Esophagus muscularis mucosa (tissue), 4 donors: ENCODE measurements around the gene SLC6A9. TPM values are rescaled to one million over a fixed set of nuclear protein-coding genes. Genes with fewer than 3 reads are reported as not detected.

Experiments
- DNase-seq: peaks from one replicate; pipeline ENCODE4 v3.0.0-alpha.2; 2017; ENCODE audit errors: extremely low spot score
- H3K27ac ChIP-seq, 4 donors: fragments of 200-600 bp; sonication (generic); replicated peaks in 1 of 4; 1 replicate in 3 of 4; 2 replicates in 1 of 4; pipeline ENCODE4 v1.5.1; 2016 to 2019; ENCODE audit warnings: mild to moderate bottlenecking in 1 of 4
- H3K27me3 ChIP-seq, 4 donors: fragments of 200-600 bp; sonication (generic); one replicate each; pipeline versions ENCODE4 v1.5.1 to v1.6.0; 2016 to 2019
- H3K36me3 ChIP-seq, 4 donors: fragments of 200-600 bp; sonication (generic); one replicate each; pipeline ENCODE4 v1.5.1; 2016 to 2019
- H3K4me1 ChIP-seq, 4 donors: fragments of 200-600 bp; sonication (generic); one replicate each; pipeline ENCODE4 v1.5.1; 2016 to 2019
- H3K4me3 ChIP-seq, 4 donors: fragments of 200-600 bp; sonication (generic); 1 replicate in 2 of 4; 2 replicates in 2 of 4; pipeline ENCODE4 v1.5.1; 2016 to 2019; ENCODE audit warnings: mild to moderate bottlenecking in 4 of 4, moderate library complexity in 1 of 4
- H3K9me3 ChIP-seq, 4 donors: fragments of 200-600 bp; sonication (generic); 1 replicate in 3 of 4; 2 replicates in 1 of 4; pipeline ENCODE4 v1.5.1; 2016 to 2019
- CTCF ChIP-seq, 3 experiments: fragments of 200-600 bp in 2 of 3; fragments of 450-650 bp in 1 of 3; sonication (generic) in 2 of 3; IDR thresholded peaks; one replicate each; pipeline ENCODE4 v1.5.1; 2017 to 2019; ENCODE audit warnings: antibody characterized with exemption in 3 of 3, mild to moderate bottlenecking in 2 of 3, moderate library complexity in 1 of 3
- EP300 ChIP-seq: sonication (generic); formaldehyde crosslinking; IDR thresholded peaks from one replicate; pipeline ENCODE4 v1.6.1; 2017; ENCODE audit warnings: antibody characterized with exemption
- POLR2A ChIP-seq: fragments of 450-650 bp; IDR thresholded peaks from one replicate; pipeline ENCODE4 v1.6.1; 2017; ENCODE audit warnings: antibody characterized with exemption, moderate library complexity, mild to moderate bottlenecking, low read depth
- POLR2AphosphoS5 ChIP-seq, 2 donors: sonication (generic); formaldehyde crosslinking; IDR thresholded peaks; one replicate each; pipeline ENCODE4 v1.6.1; 2017; ENCODE audit warnings: antibody characterized with exemption in 2 of 2
- WGBS: methylation state at CpG from one replicate; pipeline ENCODE4 v1.1.5; 2018; 5-methylcytosine and 5-hydroxymethylcytosine counted together
- intact Hi-C: fragments of 100-400 bp; cut with DNase I; formaldehyde crosslinking; loops from one replicate; pipeline ENCODE4 v1.15.1; 2023
- total RNA-seq, 4 donors: library from RNA; depleted of rRNA; stranded (reverse); fragments of >200 nt; gene quantifications; one replicate each; pipeline versions ENCODE4 v1.1.0 to v1.2.1, GENCODE V29; 2016

Gene SLC6A9
- total RNA-seq, 4 donors from 2014 or later: 5.2 to 17.9 (median 7.8) TPM

DNA sequence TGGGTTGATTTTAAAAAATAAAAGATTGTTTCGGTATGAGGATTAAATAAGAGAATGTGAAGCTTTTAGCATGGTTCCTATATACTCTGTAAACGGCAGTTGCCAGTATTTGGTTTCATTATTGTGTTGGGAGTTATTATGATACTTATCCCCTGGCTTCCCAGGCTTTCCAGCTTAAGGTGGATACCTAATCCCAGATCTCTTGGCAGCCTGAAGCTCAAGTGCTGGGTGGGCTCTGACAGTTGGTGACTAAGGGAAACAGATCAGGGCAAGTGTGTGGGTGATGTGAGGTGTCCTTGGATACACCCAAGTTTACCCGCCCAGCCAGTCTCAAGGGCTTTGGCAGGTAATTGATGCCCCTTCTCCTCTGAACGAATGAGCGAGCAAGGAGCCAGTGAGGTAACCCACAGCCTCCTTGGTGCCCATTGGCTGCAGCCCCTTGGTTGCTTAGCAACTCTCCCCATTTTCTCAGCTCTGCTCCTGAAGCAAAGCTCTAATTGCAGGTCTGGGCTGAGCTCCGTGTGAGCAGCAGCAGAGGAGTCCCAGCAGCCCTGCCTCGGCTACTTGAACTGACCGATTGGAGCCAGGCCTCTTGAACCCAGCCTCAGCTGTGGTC, 78.4 kb downstream of the SLC6A9 start:
- Histone ChIP-seq H3K4me1 (peaks cover 13 to 47% (median 23%) of the 10 kb centered on the region in 4 donors), H3K27me3 (no peaks in the 10 kb centered on the region), H3K36me3 (peaks cover 17 to 42% (median 36%) of the 10 kb centered on the region in 4 donors), H3K4me3 (no peak overlapping the region), H3K9me3 (no peaks in the 10 kb centered on the region), H3K27ac (no peak overlapping the region)
- intact Hi-C loops: no loop called here
- TF ChIP-seq EP300 (no peak), CTCF (IDR thresholded peaks at IDR 0.05) (no peak), POLR2A (no peak), POLR2AphosphoS5 (IDR thresholded peaks at IDR 0.05) (no peak)
- WGBS: 69% methylated on average over 8 of the region's 8 CpGs
- no peak for DNase-seq

GRCh38 chr1:43951021-43951985, 80.0 kb downstream of the SLC6A9 start:
- peaks cover 21 to 54% (median 32%) of the 10 kb centered on the region in 4 donors for H3K4me1 ChIP-seq
- peaks cover 4 to 27% (median 21%) of the 10 kb centered on the region in 4 donors for H3K36me3 ChIP-seq
- TF ChIP-seq POLR2A (no peak), POLR2AphosphoS5 (IDR thresholded peaks at IDR 0.05) (no peak), EP300 (no peak), CTCF (IDR thresholded peaks at IDR 0.05) (no peak)
- no peaks in the 10 kb centered on the region for H3K27me3 ChIP-seq
- H3K4me3 ChIP-seq: no peak overlapping the region
- WGBS: 90% methylated on average over 4 of the region's 4 CpGs
- H3K27ac ChIP-seq: no peak overlapping the region
- no peak for DNase-seq
- no peaks in the 10 kb centered on the region for H3K9me3 ChIP-seq
- intact Hi-C loops: no loop called here

DNA sequence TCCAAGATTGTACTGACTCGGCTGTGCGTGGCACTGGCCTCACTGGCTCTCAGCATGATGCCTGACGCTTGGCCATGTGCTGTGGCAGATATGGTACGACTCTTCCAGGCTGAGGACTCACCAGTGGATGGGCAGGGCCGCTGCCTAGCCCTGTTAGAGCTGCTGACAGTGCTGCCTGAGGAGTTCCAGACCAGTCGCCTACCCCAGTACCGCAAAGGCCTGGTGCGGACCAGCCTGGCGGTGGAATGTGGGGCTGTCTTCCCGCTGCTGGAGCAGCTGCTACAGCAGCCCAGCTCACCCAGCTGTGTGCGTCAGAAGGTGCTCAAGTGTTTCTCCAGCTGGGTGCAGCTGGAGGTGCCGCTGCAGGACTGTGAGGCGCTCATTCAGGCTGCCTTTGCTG, 81.6 kb downstream of the SLC6A9 start:
- Histone ChIP-seq H3K9me3 (no peaks in the 10 kb centered on the region), H3K4me1 (peaks cover 37 to 58% (median 48%) of the 10 kb centered on the region in 4 donors), H3K36me3 (peaks cover 0 to 22% (median 17%) of the 10 kb centered on the region in 4 donors), H3K27me3 (no peaks in the 10 kb centered on the region), H3K27ac (no peak overlapping the region), H3K4me3 (no peak overlapping the region)
- intact Hi-C loops: no loop called here
- TF ChIP-seq CTCF (IDR thresholded peaks at IDR 0.05) (no peak), EP300 (no peak), POLR2AphosphoS5 (IDR thresholded peaks at IDR 0.05) (no peak), POLR2A (no peak)
- 95% methylated on average over 7 of the region's 13 CpGs for WGBS
- DNase-seq: no peak

GRCh38 chr1:43947874-43948437, 83.3 kb downstream of the SLC6A9 start:
- Histone ChIP-seq H3K9me3 (no peaks in the 10 kb centered on the region), H3K4me3 (peak overlapping the region; percentile 72 to 86 (median 84)), H3K4me1 (peaks cover 42 to 56% (median 49%) of the 10 kb centered on the region in 4 donors), H3K27ac (peak overlapping the region in 3 of 4 donors; percentile 92 to 94 (median 93)), H3K36me3 (peaks cover 0 to 22% (median 16%) of the 10 kb centered on the region in 4 donors), H3K27me3 (no peaks in the 10 kb centered on the region)
- TF ChIP-seq POLR2AphosphoS5 (IDR thresholded peaks at IDR 0.05) (no peak), POLR2A (no peak), CTCF (IDR thresholded peaks at IDR 0.05) (no peak), EP300 (no peak)
- WGBS: 37% methylated on average over 3 of the region's 3 CpGs
- DNase-seq: no peak
- intact Hi-C loops: no loop called here
